Mucosa of descending colon (tissue), 3 donors: ENCODE data around the gene USE1. TPM values are rescaled to one million over a fixed set of nuclear protein-coding genes. Genes with fewer than 3 reads are reported as not detected.

ENCODE experiments used
- ATAC-seq: fragments of 200-7000 bp; cut with Tn5 transposase; one replicate; pipeline ENCODE4 v1.9.1; 2020; ENCODE audit warnings: mild to moderate bottlenecking, moderate library complexity
- DNase-seq, 3 donors: peaks; one replicate each; pipeline ENCODE4 v3.0.0-alpha.2; 2020
- H3K36me3 ChIP-seq: fragments of 200-600 bp; one replicate; pipeline ENCODE4 v1.8.0; 2021; ENCODE audit warnings: low read depth, mild to moderate bottlenecking
- H3K4me1 ChIP-seq: fragments of 200-600 bp; one replicate; pipeline ENCODE4 v1.8.0; 2021; ENCODE audit warnings: low read depth, mild to moderate bottlenecking
- H3K4me3 ChIP-seq: fragments of 200-600 bp; one replicate; pipeline ENCODE4 v1.8.0; 2021; ENCODE audit warnings: mild to moderate bottlenecking
- H3K9me3 ChIP-seq: fragments of 200-600 bp; one replicate; pipeline ENCODE4 v1.8.0; 2021; ENCODE audit warnings: mild to moderate bottlenecking
- CTCF ChIP-seq: fragments of 200-600 bp; IDR thresholded peaks from one replicate; pipeline ENCODE4 v1.8.0; 2022; ENCODE audit warnings: antibody characterized with exemption, mild to moderate bottlenecking
- intact Hi-C, 2 donors: fragments of 100-400 bp; cut with DNase I in 1 of 2; cut with micrococcal nuclease in 1 of 2; formaldehyde crosslinking; loops; one replicate each; pipeline versions ENCODE4 v1.11.0 to v1.11.1; 2022; cut with DNase I, micrococcal nuclease
- long read RNA-seq, 2 donors: library from polyadenylated mRNA; unstranded; transcript quantifications; one replicate each; pipeline ENCODE4 v2.0.0, GENCODE V29; 2019 to 2021
- total RNA-seq, 3 donors: library from RNA; stranded (reverse); fragmentation: NEBNext Ultra II Directional in 2 of 3; extraction: Animal tissue kit (Norgen Biotek cat#: 25700) in 2 of 3; gene quantifications; one replicate each; pipeline versions ENCODE4 v1.2.1 to v1.2.4, GENCODE V29; 2021 to 2023
- donor health status: DM: no; HTN: no; CAD: no; lungs with moderate emphysema.
- donor health status: DM: no; HTN: no; CAD: no.
- donor health status: DM: no; HTN: yes; CAD: no.

USE1 gene
- total RNA-seq: 10 to 100 TPM; 17.4 to 31.2 (median 28.0) TPM
- long read RNA-seq, donor 1, partial matches to known transcripts: 0 of 2 reads
- long read RNA-seq, donor 1, other reads (novel, unspliced or antisense): 2 of 2 reads
- long read RNA-seq, donor 2, partial matches to known transcripts: 0 of 5 reads
- long read RNA-seq, donor 2, other reads (novel, unspliced or antisense): 2 of 5 reads

GRCh38 chr19:17215127-17215971, at the start of gene USE1:
Gene USE1, plus strand, starts transcription at chr19:17215357. Its CDS starts 49 bp downstream, at chr19:17215406.
- ATAC-seq (peak; percentile 96), DNase-seq (peak; percentile 92 to 94 (median 94))
- peak within 1 kb of the TSS; percentile 27 for H3K4me3 ChIP-seq
- H3K4me1 ChIP-seq: no peaks in the 10 kb centered on the region
- H3K36me3 ChIP-seq: no peaks in the 10 kb centered on the region
- no peaks in the 10 kb centered on the region for H3K9me3 ChIP-seq
- intact Hi-C loops: no loop called here
- no peak for TF ChIP-seq CTCF

GRCh38 chr19:17165715-17166114, 49.4 kb upstream of the USE1 start:
- ATAC-seq (no peak), DNase-seq (no peak)
- no peak for TF ChIP-seq CTCF
- intact Hi-C loops: no loop called here
- Histone ChIP-seq H3K36me3 (peaks cover 17% of the 10 kb centered on the region), H3K9me3 (no peaks in the 10 kb centered on the region), H3K4me1 (no peaks in the 10 kb centered on the region), H3K4me3 (no peak overlapping the region)

GRCh38 chr19:17170538-17171297, 44.4 kb upstream of the USE1 start:
- Histone ChIP-seq H3K36me3 (peaks cover 14% of the 10 kb centered on the region), H3K4me3 (no peak overlapping the region), H3K9me3 (no peaks in the 10 kb centered on the region), H3K4me1 (no peaks in the 10 kb centered on the region)
- intact Hi-C loops: no loop called here
- DNase-seq (no peak), ATAC-seq (no peak)
- no peak for TF ChIP-seq CTCF

GRCh38 chr19:17171874-17172273, 43.3 kb upstream of the USE1 start:
- TF ChIP-seq CTCF: no peak
- no peak overlapping the region for H3K4me3 ChIP-seq
- peaks cover 11% of the 10 kb centered on the region for H3K36me3 ChIP-seq
- DNase-seq (no peak), ATAC-seq (no peak)
- H3K9me3 ChIP-seq: no peaks in the 10 kb centered on the region
- H3K4me1 ChIP-seq: no peaks in the 10 kb centered on the region
- intact Hi-C loops: no loop called here

- Histone ChIP-seq H3K36me3 (peaks cover 11% of the 10 kb centered on the region), H3K9me3 (no peaks in the 10 kb centered on the region), H3K4me3 (no peak overlapping the region), H3K4me1 (no peaks in the 10 kb centered on the region)
- no peak for DNase-seq
- intact Hi-C loops: no loop called here
- TF ChIP-seq CTCF: no peak
- no peak for ATAC-seq
These were observed 42.4 kb upstream of the USE1 start for GRCh38 chr19:17172624-17173345.
